Inflammatory macrophage (primary cell): ENCODE results near the gene GMPR2.

Experiments used
- DNase-seq, 2 donors: peaks; one replicate each; pipeline ENCODE4 v3.0.0-alpha.2; 2020 to 2022
- total RNA-seq, 18 experiments: gene quantifications; one replicate each; lab custom pipeline; 2026; ENCODE audit warnings: mixed read lengths in 6 of 18, inconsistent platforms in 2 of 18; lab: John Stamatoyannopoulos, UW

Gene GMPR2
- total RNA-seq: 20.5 to 71.2 (median 52.7) reads per million in 18 experiments

DNA sequence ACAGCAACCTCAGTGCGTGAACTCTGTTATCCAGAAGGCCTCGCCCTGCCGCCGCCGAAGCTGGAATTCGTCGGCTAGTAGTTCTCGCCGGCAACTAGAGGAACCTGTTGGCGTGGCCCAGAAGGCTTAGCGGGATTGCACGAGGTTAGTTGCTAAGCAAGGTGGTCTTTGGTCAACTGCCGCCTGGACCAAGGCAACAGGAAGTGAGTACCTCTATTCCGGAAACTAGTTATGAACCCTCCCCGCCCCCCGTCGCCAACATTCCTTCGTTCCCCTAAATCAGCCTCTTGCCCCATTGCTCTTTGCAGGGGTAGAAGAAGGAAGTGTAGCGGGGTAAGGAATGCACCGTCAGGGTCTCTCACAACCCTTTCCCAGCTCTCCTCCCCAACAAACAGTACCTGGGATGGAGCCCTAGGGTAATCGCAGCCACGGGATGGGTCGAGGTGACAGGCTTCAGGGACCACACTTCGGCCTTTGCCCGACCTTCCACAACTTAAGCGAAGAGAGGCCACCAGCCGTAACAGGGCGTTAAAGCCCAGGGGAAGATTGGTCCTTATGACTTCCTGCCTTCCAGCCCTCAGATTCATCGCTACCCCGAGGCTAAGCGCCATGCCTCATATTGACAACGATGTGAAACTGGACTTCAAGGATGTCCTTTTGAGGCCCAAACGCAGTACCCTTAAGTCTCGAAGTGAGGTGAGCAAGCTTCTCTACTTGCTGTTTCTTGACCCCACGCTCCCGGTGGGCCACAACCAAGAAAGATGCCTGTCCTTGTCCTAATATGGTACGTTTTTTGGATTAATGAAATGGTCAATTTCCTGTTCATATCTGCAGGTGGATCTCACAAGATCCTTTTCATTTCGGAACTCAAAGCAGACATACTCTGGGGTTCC is at the start of gene GMPR2:
Gene GMPR2 (plus strand): TSS at position 285 of the 893 bp plus-strand sequence. CDS start 325 bp downstream, at position 610.
- no peak for DNase-seq

DNA sequence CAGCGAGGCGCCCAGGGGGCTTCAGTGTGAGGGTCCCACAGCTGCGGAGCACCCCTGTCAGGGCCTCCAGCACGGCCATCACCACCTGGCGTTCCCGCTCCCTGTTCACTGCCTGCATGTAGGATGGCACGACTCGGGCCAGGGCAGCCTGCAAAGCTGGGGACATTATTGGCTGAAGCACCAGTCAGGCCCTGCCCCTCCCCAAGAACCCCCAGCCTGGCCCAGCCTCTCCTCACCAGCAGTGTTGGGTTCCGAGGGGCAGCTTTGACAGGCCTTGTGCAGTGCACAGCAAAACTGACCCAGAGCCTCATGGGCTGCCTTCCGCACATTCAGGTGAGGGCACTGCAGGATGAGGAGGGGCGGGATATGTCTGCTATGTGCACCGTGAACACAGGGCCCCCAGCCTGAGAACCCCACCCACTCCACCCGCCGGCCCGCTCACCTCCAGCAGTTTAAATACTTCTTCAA is 49.7 kb upstream of the GMPR2 start:
- no peak for DNase-seq

DNA sequence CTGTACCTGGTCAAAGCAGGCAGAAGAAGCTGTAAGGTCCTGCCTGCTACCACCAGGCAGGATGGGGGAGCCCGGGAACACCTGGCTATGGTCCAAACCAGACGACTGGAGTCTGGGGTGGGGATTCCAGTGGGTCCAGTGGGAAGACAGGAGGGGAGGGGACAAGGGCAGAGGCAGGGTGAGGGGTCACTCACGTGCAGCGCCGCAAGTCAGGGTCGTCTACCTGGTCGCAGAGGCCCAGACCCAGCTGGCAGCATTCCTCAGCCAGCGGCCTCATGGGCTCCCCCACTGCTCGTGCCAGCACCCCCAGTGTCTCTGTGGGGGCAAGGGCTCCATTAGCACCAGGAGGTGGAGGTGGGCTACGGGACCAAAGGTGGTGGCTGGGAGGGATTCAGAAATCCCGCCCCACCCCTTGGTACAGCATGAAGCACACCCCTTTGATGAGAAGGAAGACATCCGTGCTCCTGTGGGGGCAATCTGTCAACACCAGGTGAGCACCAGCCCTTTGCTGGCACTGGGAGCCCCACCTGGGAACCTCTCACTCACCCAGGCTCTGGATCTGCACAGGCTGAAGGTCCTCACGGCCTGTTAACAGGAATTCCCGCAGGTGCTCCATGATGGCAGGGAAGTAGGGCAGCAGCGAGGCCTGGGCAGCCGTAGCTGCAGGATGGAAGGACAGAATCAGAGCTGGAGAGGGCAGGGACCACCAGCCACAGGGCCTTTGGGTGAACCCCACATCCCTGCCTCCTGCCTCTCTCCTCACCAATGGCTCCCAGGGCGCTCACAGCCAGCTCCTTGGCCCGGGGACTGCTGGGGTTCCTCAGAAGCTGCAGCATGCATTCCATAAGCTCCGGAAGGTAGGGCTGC is 48.4 kb upstream of the GMPR2 start:
- no peak for DNase-seq

- no peak for DNase-seq
These were observed 47.7 kb upstream of the GMPR2 start for GRCh38 chr14:24185026-24185425.

DNA sequence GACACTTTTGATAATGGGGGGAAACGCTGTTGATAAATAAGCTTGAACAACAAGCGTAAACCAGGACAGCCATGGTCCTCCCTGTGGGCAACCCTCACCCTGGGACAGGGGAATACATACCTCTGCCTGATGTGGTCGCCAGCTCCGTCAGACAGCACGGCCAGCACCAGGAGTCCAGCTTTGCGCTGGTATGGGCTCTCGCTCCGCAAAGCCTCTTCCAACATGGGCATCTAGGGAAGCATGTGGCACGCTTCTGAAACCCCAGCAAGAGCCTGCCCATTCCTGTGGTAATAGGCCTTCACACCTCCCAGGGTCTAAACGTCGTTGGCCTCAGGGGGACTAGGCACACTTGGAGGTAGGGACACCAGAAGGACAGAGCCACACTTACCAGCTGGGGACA is 47.0 kb upstream of the GMPR2 start:
- DNase-seq: no peak

DNA sequence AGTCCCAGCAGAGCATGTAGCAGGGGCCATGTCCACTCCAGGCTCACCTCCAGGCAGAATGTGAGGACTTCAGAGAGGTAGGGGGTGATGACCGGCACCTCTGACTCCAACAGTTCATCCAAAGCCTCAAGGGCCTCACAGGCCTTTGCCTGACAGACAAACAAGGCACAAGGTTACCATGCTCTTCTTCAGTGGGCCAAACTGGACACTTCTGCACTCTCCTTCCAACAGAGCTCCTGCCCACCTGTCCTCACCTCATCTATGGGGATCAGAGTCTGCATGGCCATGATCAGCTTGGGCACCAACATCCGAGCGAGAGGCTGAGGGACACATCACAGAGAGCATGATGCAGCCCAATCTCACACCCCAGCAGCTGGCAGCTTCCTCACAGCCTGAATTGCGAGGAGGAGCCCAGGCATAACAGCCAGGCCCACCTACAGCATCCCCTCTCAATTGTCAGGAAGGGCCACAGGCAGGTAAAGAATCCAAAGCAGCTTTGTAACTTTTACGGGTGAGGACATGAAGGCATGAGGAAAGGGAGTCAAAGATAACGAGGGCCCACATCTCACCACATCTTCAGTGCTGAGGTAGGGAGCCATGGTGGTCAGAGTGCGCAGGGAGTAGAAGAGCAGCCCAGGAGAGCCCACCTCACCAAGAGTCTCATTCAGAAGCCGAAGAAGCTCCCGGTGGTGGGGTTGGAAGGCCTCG is 45.7 kb upstream of the GMPR2 start:
- no peak for DNase-seq

DNA sequence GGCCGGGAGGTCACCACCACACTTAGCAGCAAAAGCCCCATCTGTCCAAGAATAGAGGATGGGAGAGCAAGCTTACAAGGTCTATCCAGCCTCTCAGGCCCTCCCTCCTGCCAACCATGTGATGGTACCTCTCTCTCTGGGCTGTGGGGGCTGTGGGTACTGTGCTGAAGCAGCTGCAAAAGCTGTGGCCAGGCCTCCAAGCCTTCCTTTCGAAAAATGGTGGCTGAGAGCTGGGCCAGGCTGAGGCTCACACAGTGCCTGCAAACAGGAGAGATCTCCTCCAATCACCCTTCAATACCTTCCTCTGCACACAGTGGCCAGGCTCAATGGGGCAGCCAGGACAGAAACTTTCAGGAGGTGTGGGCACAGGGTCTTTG is 45.2 kb upstream of the GMPR2 start:
- DNase-seq: no peak

DNA sequence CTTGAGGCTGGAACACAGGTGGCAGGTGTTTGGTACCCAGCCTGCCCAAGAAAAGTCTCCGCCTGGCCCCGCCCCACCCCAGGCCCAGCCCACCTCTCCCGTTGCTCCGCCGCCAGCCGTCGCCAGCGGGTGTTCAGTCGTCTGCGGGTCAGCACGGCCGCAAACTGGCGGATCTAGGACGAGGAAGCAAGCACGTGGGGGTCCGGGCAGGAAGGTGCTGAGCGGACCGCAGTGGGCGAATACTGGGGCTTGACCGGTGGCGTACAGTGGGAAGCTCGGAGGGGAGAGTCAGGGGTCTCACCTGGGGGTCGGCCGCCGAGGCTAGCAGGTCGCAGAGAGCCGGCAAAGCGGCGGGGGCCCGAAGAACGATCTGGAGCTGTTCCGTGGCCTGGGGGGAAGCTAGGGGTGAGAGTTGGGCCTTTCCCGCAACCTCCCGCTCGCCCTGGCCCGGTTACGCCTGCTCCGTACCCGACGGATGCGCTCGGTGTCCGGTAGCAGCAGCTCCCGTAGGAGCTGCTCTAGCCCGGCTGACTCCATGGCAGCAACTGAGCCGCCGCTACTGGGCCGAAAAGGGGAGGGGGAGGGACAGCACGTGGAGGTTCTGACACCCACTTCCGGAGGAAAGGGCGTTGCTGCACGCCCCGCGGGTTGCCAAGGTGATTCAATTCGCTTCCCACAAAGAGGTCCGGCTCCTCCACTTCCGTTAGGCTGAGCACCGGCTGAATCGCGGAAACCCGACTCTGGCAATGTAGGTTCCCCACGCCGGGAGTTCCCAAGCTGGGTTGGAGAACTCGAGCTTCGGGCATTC is 44.3 kb upstream of the GMPR2 start, which contains the start of gene IPO4:
Gene IPO4 (minus strand): TSS at position 566 of the 808 bp plus-strand sequence. CDS start 29 bp downstream, at position 537.
- DNase-seq: peak; percentile 97 to 98

- no peak for DNase-seq
These were observed 43.7 kb upstream of the GMPR2 start for GRCh38 chr14:24189059-24189375.

DNA sequence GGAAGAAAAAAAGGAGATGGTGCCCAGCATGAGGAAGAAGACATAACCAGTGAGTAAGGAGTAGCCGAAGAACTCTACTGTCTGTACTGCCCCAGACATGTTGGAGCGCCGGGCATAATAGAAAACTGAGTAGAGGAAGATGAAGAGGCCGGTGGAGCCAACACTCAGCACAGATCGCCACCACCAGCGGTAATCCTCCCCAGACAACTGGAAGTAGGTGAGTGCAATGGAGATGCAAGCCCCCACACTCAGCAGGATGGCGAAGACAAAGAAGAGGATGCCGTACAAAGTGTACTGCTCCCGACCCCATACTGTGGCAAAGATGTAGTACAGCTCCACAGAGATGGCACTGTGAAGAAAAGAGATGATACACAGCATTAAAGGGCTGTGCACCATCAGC is 43.3 kb upstream of the GMPR2 start:
- no peak for DNase-seq

GRCh38 chr14:24190416-24190815 is 42.3 kb upstream of the GMPR2 start:
- DNase-seq: no peak

GRCh38 chr14:24192933-24193332 is 39.8 kb upstream of the GMPR2 start:
- no peak for DNase-seq

- DNase-seq: peak; percentile 12 to 43
These were observed 38.4 kb upstream of the GMPR2 start for GRCh38 chr14:24194186-24194872.

DNA sequence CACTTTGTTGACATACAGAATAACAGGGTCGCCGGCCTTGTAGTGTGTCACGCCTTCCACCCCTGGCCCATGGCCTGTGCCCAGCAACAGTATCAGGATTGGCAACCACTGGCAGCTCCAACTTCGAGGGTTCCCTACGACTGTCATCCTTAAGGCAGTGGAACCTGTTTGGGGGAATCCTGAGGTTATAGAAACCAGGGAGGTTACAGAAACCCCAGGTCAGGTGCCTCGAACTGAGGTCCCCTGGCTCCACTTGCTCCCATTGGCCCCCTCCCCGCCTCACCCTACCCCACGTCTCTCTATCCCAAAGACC is 37.9 kb upstream of the GMPR2 start:
- no peak for DNase-seq

DNA sequence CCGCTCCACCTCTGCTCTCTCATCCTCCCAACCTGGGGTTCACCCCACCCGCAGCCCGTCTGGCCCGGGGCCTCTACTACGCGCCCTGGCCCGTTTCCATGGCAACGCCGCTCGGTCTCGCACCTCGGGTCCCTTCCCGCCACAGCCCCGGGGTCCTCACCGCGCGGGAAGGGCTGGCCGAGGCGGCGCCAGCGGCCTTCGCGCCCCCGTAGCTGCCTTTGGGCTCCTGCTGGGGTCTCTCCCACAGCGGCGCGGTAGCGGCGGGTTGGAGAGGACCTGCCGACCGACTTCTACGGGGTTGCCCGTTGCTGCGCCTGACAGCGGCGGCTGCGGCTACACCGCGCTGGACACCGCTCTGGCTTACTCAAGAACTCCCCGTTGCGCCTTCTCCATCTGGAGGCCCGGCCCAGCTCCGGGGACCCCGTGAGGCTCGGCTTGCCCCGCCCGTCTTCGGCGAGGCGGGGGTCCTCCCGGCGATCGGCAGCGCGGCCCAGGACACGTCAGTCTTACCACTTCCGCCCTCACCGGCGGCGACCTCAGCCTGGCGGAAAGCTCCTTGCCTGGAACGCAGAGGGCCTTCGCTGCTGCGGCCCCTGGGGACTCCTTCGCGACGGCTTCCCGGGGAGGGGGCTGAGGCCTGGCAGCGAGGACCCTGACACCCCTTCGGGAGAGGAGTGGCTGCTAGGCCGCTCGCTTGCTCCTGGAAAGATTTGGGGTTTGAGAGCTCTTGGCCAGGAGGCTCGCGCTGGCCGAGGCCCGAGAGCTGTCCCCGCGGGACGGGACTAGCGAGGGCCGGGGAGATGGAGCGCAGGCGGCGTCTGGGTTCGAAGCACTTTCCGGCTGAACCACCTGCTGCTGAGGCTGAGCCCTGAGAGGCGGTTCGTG is 37.3 kb upstream of the GMPR2 start, which contains the start of gene TM9SF1:
Gene TM9SF1 (minus strand): TSS at position 256 of the 885 bp plus-strand sequence. CDS start 422 bp downstream, outside the sequence.
- peak; percentile 74 to 88 for DNase-seq

DNA sequence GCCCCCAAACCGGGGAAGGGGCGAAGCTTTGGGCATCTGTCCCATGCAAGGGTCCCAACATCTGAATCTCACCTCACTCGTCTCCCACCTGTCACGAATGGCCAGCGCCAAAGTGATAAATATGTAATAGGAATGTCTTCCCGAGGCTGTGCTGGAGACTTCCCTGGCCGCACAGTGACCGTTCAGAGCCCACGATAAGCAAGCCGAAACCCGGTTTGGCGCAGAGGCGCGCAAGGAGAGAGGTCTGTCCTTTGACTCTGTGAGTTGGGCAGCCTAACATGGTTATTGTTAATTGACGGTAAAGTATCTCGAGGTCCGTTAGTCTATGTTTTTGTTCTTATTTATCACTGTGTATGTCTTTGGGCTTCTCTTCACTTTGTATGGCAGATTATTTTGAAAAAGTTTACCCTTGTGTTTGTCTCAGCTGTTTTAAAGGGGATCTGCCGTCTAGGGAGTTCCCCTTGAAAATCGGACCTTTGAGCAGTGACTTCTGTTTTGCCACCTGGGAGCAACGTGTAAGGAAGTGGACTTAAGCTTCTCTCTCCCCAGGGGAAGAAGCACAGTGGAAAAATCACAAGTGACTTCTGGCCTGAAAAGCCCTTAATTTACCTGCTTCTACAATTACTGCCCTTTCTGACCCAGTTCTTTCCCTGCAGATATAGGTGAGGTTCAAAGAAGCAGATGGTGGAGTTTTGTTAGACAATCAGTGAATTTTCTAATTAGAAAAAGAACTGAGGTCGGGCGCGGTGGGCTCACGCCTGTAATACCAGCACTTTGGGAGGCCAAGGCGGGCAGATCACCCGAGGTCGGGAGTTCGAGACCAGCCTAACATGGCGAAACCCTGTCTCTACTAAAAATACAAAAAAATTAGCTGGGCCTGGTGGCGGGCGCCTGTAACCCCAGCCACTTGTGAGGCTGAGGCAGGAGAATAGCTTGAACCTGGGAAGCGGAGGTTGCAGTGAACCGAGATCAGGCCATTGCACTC is 36.4 kb upstream of the GMPR2 start:
- DNase-seq: peak; percentile 13 to 44

GRCh38 chr14:24197056-24197450 is 35.7 kb upstream of the GMPR2 start:
- no peak for DNase-seq

DNA sequence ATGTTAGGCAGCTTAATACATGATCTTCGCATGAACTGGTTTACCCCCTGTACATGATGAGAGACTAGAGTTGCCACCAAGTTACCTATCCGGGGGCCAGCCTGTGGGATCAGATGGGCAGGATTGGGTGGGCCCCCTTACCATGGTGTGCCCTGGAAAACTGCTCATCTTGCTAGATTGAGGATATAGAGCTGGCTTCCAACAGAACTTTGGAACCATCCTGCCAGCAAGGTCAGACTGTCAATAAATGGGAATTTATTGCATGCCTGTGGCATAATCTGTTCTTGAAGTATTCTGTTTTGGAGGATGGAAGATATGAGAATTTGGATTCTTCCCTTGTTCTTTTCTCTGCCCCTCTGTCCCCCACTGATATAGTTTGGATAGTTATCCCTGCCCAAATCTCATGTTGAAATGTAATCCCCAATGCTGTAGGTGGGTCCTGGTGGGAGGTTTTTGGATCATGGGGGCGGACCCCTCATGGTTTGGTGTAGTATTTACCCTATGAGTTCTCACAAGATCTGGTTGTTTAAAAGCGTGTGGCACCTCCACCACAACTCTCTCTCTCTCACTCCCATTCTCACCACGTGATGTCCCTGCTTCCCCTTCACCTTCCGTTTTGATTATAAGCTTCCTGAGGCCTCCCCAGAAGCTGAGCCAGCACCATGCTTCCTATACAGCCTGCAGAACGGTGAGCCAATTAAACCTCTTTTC is 33.8 kb upstream of the GMPR2 start:
- no peak for DNase-seq
